Smooth muscle cell of bladder (primary cell): ENCODE results near the gene ARHGAP25. TPM values are rescaled to one million over a fixed set of nuclear protein-coding genes. Genes with fewer than 3 reads are reported as not detected.

ENCODE experiments used
- total RNA-seq: library from RNA; depleted of rRNA; stranded (reverse); fragments of >200 nt; gene quantifications from 2 replicates; pipeline ENCODE4 v1.2.3, GENCODE V29; 2014

ARHGAP25 gene, protein sequence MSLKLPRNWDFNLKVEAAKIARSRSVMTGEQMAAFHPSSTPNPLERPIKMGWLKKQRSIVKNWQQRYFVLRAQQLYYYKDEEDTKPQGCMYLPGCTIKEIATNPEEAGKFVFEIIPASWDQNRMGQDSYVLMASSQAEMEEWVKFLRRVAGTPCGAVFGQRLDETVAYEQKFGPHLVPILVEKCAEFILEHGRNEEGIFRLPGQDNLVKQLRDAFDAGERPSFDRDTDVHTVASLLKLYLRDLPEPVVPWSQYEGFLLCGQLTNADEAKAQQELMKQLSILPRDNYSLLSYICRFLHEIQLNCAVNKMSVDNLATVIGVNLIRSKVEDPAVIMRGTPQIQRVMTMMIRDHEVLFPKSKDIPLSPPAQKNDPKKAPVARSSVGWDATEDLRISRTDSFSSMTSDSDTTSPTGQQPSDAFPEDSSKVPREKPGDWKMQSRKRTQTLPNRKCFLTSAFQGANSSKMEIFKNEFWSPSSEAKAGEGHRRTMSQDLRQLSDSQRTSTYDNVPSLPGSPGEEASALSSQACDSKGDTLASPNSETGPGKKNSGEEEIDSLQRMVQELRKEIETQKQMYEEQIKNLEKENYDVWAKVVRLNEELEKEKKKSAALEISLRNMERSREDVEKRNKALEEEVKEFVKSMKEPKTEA
- 0.14 and 0.28 TPM in 2 replicates for total RNA-seq

DNA sequence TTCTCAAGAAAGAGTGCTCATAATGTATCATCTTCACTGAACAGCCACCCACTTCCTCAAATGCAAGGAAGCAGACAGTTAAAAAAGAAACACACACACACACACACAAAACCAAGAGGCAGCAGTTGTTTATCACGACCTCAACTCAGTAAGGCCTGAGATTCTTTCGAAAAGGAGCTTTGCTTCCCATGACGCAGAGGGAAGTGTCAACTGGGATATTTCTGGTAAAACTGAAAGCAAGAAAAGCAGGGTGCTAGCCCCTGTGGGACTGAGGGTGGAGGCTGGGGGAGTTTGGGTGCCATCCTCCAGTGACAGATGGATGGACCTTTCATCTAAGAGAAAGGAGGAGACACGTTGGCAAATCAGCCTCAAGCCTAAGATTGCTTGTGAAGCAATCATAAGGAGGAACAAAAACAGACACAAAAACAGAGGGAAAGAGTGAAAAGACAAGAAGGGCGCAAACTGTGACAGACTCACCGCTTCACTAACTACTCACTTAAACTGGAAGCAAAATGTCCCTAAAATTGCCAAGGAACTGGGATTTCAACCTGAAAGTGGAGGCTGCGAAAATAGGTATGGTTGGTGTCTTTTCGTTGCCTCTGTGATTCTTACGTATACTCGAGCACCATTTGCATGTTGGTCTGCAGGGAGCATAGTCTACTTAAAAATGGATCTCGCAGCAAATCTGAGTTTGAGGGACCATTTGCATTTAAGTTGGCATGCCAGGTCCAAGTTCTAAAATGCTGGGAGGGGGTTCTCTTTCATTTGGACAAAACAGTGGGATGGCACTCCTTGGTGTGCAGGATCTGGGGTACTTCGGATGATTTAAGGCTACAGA is at the start of gene ARHGAP25:
ARHGAP25 (plus strand) TSS at position 124 of the 838 bp plus-strand sequence; CDS start at position 513, 389 bp downstream.

GRCh38 chr2:68871159-68871764 is 136.7 kb downstream of the ARHGAP25 start, which contains the start of gene BMP10:
BMP10 (minus strand) TSS chr2:68871397; CDS start chr2:68871358, 39 bp downstream.

Other genes with a start within 250 kb of the ARHGAP25 start
- not detected in 2 replicates for gene PROKR1, start 91.2 kb upstream of the ARHGAP25 start, total RNA-seq
- gene BMP10, start 136.6 kb downstream of the ARHGAP25 start, total RNA-seq: not detected in 2 replicates
- gene GKN2, start 218.1 kb downstream of the ARHGAP25 start, total RNA-seq: not detected in 2 replicates
- gene GKN1, start 239.8 kb downstream of the ARHGAP25 start, total RNA-seq: not detected in 2 replicates